Measurements from ENCODE around the gene CYS1.
"Not testable (repeated sequence)": the region's sequence is repeated elsewhere in the genome, so short reads cannot be mapped to it uniquely, and the experiment has no call there.

Gene CYS1

DNA sequence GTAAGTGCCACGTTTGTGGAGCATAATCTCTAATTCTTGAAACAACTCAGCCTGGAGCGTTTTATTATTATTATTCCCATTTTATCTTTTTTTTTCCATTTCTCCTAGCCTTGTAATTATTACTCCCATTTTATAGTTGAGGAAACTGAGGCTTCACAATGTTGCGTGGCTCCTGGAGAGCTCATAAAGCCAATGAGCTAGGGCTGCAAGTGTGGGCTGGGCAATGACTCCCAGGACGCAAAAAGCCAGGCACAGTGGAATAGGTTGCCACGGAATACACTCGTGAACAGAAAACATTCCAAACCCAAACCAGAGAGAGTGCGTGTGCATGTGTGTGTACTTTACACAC, 50.4 kb downstream of the CYS1 start:
- DNase-seq (ENCODE audit: low read depth): no peak

DNA sequence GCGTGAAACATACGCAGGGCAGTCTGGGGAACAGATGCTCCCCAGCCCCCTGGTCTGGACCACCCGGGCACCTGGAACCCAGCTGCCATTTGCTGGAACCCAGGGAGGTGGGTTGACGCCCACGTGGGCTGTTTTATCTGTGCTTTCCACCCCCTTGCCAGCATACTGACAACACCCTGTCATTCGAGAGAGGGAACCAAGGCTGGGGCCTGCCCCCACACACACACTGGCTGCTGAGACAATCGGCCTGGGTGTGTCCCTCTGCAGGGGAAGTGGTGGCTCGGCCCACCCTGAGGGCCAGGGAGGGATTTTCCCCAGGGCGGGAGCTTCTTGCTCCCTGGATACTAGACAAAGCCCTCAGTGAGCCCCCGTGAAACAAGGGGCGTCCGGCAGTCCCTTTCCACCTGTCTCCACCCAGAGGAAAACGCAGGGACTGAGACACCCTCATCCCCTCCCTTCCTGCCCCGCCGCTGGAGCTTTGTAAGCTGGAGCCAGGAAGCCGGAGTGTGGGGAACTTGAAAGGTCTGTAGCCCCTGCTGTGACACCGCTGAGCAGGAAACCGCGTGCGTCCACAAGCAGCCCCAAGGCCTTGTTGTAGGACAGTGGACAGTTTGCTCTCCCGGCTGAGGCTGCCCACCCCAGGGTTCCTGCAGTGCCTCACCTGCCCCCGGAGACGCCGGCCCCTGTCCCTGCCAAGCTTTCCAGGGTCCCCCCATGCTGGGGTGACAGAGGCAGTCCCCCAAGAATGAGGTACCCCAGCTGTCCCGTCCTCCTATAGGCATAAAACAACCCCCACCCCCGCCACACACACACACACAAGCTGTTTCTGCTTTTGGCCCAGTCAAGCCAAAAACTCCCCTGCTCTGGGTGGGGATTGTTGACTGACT, 51.0 kb downstream of the CYS1 start:
- DNase-seq (ENCODE audit: low read depth): peak; percentile 27

- DNase-seq (ENCODE audit: low read depth): no peak
Observed at GRCh38 chr2:10028407-10028987, 51.7 kb downstream of the CYS1 start.

DNA sequence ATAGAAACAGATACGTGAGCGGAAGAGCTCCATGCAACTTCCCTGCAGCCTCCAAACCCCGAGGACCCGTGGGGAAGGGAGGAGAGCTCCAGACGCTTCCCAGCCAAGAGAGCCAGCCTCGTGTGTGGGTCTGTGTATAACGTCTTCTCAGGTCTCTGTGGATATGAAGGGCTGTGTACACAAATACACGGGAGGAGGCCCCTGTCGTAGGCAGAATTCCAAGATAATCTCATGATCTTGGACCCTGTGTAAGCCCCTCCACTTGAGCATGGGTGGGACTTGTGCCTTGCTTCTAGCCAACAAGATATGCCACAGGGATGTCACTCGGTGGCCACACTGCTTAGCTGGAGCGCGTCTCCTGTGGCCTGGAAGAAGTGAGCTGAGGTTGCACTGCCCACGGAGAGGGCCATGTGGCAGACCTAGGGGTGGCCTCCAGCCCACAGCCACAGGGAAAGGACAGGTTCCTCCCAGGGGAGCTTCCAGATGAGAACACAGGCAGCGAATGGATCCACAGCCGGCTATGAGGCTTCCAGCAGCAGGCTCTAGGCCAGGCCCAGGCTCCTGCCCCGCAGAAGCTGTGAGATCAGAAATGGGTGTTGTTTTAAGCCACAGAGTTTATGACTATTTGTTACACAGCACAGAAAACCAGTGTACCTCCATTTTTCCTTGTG, 52.4 kb downstream of the CYS1 start:
- DNase-seq (ENCODE audit: low read depth): no peak

GRCh38 chr2:10026940-10027569, 53.2 kb downstream of the CYS1 start:
- no peak for DNase-seq (ENCODE audit: low read depth)

DNA sequence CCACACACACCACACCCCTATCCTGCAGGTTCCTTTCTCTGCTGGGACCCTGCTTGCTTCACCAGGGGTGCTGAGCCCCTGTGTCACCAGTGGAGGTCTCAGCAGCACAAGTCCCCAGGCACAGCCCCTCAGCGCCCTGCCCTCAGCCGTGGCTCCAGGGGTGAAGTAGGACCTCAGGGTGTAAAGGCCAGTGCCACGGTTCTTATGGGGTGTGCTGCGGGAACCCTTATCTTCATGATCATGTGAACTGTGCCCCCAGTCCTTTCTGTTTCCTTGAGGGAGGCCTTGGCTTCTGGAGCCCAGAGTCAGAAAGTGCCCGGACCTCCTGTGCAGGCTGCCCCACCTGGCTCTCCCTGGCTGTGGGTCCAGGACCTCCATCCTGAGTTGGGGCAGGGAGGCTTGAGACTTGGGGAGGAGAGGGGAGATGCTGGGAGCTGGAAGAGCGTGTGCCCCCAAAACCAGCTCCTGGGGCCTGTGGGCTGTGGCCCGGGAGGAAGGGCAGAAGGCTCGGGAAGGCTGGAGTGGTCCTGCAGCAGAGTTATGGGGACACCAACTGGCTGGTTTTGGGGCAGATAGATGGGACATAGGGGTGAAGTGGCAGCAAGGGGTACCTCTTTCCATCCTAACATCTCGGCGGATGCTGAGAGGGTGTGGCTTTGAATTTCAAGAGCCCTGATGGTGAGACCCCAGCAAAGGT, 57.1 kb downstream of the CYS1 start:
- DNase-seq (ENCODE audit: low read depth): no peak

- no peak for DNase-seq (ENCODE audit: low read depth)
Observed at GRCh38 chr2:10022445-10022844, 57.8 kb downstream of the CYS1 start.

- DNase-seq (ENCODE audit: low read depth): no peak
Observed at GRCh38 chr2:10022041-10022421, 58.2 kb downstream of the CYS1 start.

DNA sequence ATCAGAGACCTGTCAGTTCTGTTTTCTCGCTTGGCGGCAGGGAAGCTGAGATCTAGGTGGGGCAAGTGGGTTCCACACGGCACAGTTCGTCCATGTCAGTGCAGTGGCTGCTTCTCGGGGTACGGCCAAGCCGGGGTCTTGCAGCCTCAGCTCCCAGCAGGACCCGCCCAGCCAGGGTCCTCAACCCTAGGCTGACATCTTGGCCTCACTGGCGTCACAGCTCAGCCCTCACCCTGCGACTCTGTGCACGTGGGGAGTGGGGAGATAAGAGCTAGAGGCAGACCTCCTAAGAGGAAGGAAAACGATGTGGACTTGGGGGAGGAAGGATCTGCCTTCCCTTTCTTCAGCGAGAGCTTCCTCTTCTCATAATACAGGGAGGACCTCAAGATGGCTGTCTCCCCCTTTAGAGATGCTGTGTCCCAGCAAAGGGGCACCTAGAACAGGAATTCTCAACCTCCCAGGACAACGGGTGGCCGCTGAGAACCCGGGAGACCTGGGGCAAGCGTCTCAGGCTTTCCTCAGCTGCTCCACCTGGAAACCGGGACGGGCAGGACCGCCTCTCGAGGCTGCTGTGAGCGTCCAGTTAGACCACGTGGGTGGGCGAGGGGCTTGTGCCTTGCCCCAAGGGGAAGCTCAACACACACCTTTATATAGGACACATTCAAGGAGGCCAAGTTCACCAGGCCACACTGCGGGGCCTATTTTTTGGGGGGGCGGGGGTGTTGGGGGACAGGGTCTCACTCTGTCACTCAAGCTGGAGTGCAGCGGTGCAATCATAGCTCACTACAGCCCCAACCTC, 60.4 kb downstream of the CYS1 start:
- no peak for DNase-seq (ENCODE audit: low read depth)

DNA sequence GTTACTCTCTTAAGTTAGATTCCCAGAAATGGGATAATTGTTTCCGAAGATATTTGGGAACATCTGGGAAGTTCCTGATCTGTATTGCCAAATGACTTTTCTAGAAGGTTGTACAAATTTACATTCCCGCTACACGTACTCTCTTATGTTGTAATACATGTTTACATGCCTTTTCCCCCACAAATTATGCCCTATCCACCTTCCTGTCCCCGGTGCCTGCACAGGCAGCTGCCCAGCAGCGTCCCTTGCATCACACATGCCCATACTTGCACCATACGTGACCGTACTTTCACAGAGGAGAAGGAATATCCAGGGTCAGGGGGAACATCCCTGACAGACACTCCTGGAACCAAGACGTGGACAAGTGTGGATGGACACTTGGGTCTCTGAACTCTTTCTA, 61.0 kb downstream of the CYS1 start:
- no peak for DNase-seq (ENCODE audit: low read depth)

GRCh38 chr2:10017313-10017941, 62.8 kb downstream of the CYS1 start:
- no peak for DNase-seq (ENCODE audit: low read depth)

- DNase-seq (ENCODE audit: low read depth): no peak
Observed at GRCh38 chr2:10016802-10017258, 63.4 kb downstream of the CYS1 start.

- DNase-seq (ENCODE audit: low read depth): no peak
Observed at GRCh38 chr2:10016001-10016801, 64.0 kb downstream of the CYS1 start.

DNA sequence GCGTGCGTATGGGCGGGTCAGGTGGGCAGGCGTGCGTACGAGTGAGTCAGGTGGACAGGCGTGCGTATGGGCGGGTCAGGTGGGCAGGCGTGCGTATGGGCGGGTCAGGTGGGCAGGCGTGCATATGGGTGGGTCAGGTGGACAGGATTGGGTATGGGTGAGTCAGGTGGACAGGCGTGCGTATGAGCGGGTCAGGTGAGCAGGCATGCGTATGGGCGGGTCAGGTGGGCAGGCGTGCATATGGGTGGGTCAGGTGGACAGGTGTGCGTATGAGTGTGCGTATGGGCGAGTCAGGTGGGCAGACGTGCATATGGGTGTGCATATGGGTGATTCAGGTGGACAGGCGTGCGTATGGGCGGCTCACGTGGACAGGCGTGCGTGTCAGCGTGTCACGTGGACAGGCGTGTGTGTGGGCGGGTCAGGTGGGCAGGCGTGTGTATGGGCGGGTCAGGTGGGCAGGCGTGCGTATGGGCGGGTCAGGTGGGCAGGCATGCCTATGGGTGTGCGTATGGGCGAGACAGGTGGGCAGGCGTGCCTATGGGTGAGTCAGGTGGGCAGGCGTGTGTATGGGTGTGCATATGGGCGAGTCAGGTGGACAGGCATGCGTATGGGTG, 64.7 kb downstream of the CYS1 start:
- DNase-seq (ENCODE audit: low read depth): not testable (repeated sequence)

DNA sequence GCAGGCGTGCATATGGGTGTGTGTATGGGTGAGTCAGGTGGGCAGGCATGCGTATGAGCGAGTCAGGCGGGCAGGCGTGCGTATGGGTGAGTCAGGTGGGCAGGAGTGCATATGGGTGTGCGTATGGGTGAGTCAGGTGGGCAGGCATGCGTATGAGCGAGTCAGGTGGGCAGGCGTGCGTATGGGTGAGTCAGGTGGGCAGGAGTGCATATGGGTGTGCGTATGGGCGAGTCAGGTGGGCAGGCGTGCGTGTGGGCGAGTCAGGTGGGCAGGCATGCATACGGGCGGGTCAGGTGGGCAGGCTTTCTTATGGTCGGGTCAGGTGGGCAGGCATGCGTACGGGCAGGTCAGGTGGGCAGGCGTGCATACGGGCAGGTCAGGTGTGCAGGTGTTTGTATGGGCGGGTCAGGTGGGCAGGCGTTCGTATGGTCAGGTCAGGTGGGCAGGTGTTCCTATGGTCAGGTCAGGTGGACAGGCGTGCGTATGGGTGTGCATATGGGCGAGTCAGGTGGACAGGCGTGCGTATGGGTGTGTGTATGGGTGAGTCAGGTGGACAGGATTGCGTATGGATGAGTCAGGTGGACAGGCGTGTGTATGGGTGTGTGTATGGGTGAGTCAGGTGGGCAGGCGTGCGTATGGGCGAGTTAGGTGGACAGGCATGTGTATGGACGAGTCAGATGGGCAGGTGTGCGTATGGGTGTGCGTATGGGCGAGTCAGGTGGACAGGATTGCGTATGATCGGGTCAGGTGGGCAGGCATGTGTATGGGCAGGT, 65.6 kb downstream of the CYS1 start:
- DNase-seq (ENCODE audit: low read depth): no peak

- not testable (repeated sequence) for DNase-seq (ENCODE audit: low read depth)
Observed at GRCh38 chr2:10013651-10014417, 66.4 kb downstream of the CYS1 start.

GRCh38 chr2:10012963-10013461, 67.2 kb downstream of the CYS1 start:
- no peak for DNase-seq (ENCODE audit: low read depth)
